NCI-H69 (cell line): ENCODE results near the gene RPP40.
"Not testable (repeated sequence)": the region's sequence is repeated elsewhere in the genome, so short reads cannot be mapped to it uniquely, and the experiment has no call there.

Experiments
- DNase-seq: peaks from one replicate; lab custom pipeline; 2025; lab: John Stamatoyannopoulos, UW

RPP40 gene, protein sequence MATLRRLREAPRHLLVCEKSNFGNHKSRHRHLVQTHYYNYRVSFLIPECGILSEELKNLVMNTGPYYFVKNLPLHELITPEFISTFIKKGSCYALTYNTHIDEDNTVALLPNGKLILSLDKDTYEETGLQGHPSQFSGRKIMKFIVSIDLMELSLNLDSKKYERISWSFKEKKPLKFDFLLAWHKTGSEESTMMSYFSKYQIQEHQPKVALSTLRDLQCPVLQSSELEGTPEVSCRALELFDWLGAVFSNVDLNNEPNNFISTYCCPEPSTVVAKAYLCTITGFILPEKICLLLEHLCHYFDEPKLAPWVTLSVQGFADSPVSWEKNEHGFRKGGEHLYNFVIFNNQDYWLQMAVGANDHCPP

GRCh38 chr6:5003604-5004372 lies at the start of gene RPP40:
Gene RPP40 (minus strand): TSS chr6:5004037. CDS start chr6:5004002, 35 bp downstream.
- peak; percentile 98 for DNase-seq

GRCh38 chr6:5053038-5053437 lies 49.2 kb upstream of the RPP40 start:
- no peak for DNase-seq

GRCh38 chr6:5051394-5051793 lies 47.6 kb upstream of the RPP40 start:
- DNase-seq = no peak

GRCh38 chr6:5050009-5050408 lies 46.2 kb upstream of the RPP40 start:
- DNase-seq = no peak

- DNase-seq = no peak
Observed at GRCh38 chr6:5046430-5046829, 42.6 kb upstream of the RPP40 start.

GRCh38 chr6:5045416-5045815 lies 41.6 kb upstream of the RPP40 start:
- no peak for DNase-seq

DNA sequence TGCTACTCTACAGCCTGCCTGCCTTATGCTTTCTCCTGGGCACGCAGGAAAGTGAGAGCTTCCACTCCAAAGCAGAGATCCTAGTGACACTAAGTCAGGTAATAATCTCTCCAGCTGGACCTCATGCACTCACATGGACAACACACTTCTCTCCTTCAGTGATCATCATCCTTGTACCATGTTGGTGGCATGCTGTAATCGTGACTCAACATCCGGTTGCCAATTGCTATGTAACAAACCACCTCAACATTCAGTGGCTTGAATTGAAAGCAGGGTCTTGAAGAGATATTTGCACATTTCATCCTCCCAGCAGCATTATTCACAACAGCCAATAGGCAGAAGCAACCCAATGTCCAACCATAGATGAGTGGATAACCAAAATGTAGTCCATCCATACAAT lies 41.0 kb upstream of the RPP40 start:
- no peak for DNase-seq

GRCh38 chr6:5042436-5042835 lies 38.6 kb upstream of the RPP40 start:
- DNase-seq = no peak

DNA sequence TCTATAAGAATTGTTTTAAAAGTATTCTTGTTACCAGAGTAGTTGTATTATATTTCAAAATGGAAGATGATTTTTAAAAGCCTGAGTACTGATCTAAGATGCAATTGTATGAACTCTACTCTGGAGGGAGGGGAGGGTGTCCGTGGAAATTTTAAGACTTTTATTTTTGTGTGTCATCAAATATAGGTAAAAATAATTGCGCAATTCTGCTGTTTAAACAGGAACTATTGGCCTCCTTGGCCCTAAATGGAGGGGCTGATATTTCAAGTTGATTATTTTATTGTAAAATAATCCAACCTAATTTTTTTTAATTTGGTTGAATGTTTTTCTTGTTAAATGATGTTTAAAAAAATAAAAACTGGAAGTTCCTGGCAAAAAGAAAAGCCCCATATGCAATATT lies 38.1 kb upstream of the RPP40 start:
- DNase-seq = no peak

GRCh38 chr6:5036269-5036668 lies 32.4 kb upstream of the RPP40 start:
- peak; percentile 93 for DNase-seq

DNA sequence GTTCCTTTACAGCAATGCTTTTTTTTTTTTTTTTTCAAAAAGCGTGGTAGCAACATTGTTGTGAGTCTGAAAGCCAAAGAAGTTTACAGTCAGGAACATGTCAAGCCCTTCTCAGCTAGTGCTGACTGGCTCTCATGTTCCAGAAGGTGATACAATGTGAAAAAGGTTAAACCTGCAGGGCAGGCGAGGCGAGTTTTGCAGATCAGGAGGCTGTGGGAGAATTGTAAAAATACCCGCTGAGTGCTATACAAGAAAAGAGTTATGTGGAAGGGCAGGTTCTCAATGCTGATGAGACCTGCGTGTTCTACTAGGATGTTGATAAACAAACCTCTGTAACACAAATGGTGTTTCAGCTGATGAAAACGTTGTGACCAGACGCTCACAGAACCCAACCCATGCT lies 30.9 kb upstream of the RPP40 start:
- DNase-seq = no peak

DNA sequence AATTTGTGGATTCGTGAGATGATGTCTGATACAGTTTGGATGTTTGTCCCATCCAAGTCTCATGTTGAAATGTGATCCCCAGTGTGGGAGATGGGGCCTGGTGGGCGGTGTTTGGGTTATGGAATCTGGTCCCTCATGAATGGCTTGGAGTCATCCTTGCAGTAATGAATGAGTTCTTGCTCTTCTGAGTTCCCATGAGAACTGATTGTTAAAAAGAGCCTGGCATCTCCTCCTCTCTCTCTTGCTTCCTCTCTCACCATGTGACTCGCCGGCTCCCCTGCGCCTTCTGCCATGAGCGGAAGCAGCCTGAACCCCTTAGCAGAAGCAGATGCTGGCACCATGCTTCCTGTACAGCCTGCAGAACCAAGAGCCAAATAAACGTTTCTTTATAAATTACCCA lies 30.5 kb upstream of the RPP40 start:
- no peak for DNase-seq

DNA sequence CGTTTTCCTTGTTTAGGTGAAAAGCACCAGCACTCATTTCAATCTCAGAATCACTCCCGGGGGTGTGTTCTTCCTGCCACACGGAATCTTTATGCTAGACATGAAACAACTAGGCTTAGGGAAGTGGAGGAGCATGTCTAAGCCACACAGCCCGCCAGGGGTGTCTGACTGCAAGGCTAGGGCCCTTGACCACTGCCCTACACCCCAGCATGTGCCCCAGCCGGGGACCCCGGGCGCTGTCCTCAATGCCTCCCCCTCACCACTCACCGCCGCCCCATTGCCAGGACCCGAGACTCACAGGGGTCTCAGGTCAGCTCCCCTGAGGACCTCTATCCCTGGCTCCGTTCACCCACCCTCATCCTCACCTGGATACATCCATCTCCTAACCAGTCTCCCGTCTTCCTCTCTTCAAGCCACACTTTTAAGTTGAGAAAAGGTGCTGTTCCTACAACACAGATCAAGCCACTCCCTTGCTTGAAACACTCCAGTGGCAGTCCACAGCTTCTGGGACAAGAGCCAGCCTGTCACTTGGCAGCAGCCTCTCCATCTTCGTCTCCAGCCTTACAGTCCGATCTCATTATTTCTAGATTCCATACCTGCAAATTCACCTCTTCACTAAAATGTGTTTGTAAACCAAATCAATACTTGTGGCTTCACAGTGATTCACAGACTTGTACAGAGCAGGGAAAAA lies 29.5 kb upstream of the RPP40 start:
- not testable (repeated sequence) for DNase-seq

DNA sequence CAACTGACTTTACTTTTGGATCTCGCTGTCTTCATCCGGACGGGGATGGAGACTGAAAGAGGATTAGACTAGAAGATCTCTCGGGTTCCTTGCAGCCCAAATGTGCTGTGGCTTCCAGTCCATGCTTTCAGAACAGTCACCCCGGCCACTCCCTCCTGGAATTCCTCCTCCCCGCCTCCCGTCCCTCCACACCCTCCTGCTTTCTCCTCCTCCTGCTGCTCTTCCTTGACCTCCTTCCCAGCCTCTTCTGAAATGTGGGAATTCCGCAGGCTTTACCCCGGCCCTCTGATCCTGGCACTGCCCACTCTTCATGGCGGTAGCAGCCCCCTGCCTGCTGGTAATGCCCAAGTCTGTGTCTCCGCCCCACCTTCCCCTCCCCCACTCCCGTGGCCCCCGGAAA lies 28.9 kb upstream of the RPP40 start:
- DNase-seq = peak; percentile 13

GRCh38 chr6:5031150-5031549 lies 27.3 kb upstream of the RPP40 start:
- no peak for DNase-seq

DNA sequence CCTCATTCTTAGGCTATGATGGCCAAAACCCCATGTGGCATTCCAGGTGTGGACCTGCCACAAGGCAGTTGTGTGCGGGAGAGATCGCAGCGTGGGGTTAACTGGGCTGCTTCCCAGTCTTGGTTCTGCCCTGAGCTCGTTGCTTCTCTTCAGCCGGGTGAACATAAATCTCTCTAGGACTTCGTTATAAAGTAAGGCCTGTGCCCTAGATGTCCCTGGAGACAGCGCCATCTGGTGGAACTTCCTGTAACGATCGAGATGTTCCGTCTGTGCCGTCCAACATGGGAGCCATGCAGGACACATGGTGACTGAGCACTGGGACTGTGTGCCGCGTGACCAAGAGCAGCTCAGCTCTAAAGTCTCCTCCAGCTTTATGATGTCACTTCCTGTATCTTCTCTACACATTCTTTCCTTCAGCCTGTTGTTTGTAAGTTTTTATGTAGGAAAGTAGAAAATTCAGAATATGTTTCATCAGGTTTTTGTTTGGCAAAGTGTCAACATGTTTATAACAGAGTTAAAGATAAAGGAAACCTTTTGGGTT lies 26.8 kb upstream of the RPP40 start:
- DNase-seq = peak; percentile 92

DNA sequence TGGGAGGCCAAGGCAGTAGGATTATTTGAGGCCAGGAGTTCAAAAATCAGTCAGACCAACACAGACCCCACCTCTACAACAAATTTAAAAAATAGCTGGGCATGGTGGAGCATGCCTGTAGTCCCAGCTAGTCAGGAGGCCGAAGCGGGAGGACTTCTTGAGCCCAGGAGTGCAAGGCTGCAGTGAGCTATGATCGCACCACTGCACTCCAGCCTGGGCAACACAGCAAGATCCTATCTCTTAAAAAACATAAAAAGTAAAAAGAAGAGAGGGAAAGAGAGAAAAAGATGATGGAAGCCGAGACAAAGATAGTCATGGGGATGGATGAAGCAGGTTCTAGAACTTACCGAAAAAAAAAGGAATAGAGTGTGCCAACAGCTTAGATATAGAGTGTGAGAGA lies 25.8 kb upstream of the RPP40 start:
- DNase-seq = no peak

GRCh38 chr6:5028921-5029320 lies 25.1 kb upstream of the RPP40 start:
- DNase-seq = no peak

DNA sequence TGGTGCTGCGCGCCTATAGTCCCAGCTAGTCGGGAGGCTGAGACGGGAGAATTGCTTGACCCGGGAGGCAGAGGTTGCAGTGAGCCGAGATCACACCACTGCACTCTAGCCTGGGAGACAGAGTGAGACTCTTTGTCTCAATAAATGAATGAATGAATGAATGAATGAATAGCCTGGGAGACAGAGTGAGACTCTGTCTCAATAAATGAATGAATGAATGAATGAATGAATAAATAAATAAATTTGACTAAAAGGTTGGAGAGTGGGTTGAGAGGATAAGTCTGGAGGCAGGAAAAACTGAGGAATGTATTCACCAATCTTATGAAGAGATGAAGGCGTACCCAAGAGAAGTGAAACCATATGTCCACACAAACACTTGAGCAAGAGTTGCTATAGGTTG lies 24.5 kb upstream of the RPP40 start:
- DNase-seq = no peak

DNA sequence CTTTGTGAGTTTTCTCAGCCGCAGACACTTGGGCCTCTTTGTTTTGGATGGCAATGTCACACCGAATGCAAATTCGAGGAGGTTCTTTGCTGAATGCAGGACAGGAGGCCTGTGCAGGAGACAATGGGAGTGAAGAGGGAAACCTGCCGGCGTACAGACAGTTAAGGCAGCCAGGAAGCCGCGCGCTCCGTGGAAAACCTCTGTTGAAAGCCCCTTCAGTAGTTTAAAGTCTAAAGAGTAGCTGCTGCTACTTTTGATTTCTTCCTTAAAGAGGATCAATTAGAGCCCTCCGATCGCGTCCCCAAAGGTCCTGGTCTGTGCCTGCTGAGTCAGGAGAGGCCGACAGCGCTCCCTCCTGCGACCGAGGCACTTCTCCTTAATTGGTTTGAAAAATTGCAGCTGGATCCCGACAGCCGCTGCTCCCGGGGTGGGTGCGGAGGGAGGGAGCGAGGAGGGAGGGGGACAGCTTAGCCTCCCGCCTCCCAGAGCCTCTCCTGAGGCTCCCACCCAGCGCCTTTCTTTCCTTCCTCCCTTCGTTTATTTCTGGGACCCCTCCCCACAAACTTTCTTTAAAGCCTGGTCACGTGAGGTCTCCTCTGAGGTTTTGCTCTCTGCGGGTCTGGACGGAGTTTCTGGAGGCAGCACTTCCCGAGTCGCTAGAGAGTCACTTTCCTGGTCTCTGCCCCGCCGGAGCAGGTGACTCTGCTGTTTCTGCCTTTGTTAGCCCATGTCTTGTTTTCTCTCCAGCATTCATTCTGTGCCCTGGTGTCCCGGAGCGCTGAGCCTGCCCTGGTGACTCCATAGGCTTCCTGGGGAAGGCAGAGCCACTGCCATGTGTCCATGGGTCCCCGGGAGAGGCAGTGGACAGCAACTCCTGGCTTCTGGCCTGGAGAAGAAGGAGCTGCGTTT lies 22.3 kb upstream of the RPP40 start:
- DNase-seq = peak; percentile 79

- no peak for DNase-seq
Observed at GRCh38 chr6:5023923-5024322, 20.1 kb upstream of the RPP40 start.

DNA sequence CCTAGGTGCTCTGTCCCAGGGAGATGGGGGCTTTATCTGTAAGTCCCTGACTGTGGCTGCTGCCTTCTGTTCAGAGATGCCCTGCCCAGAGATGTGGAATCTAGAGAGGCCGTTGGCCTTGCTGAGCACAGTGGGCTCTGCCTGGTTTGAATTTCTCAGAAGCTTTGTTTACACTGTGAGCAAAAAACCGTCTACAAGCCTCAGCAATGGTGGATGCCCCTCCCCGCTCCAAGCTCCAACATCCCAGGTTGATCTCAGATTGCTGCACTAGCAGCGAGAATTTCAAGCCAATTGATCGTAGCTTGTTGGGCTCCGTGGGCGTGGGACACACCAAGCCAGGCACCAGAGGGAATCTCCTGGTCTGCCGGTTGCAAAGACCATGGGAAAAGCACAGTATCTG lies 16.3 kb upstream of the RPP40 start:
- DNase-seq = no peak
